Measurements from ENCODE around the gene EMILIN2.

The EMILIN2 gene

DNA sequence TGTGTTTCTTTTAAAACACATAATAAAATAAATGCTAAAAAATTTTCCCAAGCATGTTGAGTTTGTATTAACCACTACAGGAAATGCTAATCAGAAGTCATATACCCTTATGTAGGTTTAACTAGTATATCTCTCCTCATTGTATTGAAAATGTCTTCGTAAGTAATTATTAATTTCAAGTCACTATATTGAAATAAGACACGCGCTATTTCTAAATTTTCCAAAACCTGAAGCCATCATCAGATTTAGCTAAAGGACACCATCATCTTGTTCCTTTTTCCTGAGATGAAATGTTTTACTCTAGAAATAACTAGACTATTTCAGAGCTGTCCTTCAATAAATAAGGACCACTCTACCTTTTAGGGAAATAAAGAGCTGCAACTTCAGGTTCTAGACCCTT is 87.2 kb downstream of the EMILIN2 start:
- TF ChIP-seq, protein P1, sequence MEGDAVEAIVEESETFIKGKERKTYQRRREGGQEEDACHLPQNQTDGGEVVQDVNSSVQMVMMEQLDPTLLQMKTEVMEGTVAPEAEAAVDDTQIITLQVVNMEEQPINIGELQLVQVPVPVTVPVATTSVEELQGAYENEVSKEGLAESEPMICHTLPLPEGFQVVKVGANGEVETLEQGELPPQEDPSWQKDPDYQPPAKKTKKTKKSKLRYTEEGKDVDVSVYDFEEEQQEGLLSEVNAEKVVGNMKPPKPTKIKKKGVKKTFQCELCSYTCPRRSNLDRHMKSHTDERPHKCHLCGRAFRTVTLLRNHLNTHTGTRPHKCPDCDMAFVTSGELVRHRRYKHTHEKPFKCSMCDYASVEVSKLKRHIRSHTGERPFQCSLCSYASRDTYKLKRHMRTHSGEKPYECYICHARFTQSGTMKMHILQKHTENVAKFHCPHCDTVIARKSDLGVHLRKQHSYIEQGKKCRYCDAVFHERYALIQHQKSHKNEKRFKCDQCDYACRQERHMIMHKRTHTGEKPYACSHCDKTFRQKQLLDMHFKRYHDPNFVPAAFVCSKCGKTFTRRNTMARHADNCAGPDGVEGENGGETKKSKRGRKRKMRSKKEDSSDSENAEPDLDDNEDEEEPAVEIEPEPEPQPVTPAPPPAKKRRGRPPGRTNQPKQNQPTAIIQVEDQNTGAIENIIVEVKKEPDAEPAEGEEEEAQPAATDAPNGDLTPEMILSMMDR (IDR thresholded peaks at IDR 0.05): no peak

DNA sequence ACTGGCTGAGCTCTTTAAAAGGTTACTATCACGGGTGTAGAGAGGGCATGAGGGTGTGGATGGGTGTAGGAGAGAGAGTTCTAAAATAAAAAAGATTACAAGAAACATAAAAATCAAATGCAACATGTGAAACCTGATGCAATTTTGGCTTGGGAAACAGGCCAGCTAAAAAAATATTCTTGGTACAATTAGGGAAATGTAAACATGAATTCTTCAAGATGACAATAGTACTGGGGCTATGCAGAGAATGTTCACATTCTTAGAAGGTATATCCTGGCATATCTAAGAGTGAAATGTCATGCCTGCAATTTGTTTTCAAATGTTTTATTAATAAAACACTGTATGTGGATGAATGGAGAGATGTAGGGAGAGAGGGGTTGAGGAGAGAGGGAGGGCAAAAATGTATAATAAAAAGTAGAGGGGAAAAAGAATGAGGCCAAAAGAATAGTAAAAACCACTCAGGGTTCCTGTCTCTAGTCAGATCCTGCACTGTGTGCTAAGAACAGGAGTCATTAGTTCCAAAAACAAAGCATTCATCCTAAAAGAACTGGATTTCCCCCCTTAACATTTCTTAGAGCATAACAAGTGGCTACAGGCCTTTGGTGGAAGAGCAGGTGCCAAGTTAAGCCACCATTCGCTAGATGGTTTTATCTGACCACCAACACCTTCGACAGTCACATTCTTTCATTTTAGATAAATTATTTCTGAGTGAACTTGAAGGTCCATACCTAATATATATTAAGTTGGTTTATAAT is 88.8 kb downstream of the EMILIN2 start:
- TF ChIP-seq, protein P1 (IDR thresholded peaks at IDR 0.05): no peak

DNA sequence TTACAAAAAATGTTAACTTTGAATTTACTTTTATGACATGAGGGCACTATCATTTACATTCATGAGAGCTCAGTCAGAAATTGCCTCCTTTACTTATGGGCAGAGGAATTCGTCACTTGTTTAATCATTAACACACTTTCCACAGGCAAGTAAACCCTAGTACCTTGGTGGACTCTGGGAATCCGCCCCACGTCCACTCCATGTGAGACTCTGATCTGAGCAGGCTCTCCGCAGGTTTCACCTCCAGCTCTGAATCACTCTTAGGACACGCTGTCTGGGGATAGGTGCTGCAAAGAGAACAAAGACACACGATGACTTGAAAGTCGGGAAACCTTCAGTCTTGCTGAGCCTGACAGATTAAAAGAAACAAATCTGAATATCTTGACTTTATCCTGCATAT is 92.5 kb downstream of the EMILIN2 start:
- TF ChIP-seq, protein P1 (IDR thresholded peaks at IDR 0.05): no peak

DNA sequence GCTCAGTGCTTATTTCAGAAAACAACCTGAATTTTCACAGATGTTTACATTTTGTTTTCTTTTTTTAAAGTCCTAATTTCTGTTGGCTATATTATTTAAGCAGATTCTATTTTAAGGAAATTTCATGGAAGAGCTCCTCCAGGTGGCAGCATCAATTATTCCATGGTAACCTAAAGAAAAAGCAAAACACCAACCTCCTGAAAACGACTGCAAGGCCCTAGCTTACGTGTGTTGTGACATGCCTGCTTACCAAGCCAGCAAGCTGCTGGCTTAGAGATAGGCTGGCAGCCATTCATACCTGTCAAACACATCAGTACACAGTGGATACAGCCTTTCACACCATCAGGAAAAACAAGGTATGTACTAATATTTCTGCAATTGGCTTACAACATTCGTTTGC is 101.2 kb downstream of the EMILIN2 start:
- TF ChIP-seq, protein P1 (IDR thresholded peaks at IDR 0.05): peak; percentile 54

DNA sequence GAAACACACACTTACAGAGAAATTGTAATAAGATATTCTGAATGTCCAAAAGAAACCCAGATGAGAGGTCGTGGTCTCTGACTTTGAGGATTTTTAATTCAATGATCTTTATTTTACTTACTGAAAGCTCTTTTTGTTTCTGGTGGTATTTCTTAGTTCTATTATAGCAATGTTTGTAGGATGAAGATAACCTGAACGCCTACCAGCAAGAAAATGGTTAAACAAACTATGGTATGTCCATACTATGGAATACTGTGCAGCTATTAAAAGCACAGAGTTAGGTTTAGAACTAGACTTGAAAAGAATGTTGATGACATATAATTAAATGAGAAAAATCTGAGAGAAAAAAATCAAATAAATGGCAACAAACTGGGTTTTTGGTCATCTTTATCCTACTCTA is 105.8 kb downstream of the EMILIN2 start:
- TF ChIP-seq, protein P1 (IDR thresholded peaks at IDR 0.05): no peak

DNA sequence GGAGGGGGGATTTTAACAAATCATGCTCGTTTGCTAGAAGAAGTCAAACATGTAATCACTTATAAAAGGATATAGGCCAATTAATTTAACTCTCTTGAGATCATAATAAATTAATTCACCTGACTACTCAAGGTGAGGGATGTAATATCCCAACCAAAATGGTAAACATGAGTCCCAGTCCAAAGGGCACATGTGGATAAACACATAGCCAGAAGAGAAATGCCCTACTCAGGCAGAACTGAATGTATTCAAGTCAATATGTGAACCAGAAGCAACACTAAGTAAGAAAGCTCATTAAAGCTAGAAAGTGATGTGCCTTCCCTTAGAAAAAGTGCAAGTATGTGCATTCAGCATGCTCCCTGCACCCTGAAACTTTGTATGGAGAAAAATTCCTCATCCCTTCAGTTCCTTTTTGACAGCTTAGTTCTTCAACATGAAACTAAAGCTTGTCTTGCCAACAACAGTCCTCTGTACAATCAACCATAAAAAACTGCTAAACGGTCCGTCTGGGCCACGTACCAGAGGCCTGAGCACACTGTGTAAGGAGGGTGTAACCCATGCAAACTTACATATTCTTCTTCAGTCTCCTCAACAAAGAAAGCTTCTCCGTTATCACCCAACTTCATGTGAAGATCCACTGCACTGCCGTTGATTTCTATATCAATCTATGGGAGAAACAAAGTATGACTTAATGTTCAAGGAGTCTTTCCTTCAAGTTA is 107.3 kb downstream of the EMILIN2 start:
- TF ChIP-seq, protein P1 (IDR thresholded peaks at IDR 0.05): no peak

DNA sequence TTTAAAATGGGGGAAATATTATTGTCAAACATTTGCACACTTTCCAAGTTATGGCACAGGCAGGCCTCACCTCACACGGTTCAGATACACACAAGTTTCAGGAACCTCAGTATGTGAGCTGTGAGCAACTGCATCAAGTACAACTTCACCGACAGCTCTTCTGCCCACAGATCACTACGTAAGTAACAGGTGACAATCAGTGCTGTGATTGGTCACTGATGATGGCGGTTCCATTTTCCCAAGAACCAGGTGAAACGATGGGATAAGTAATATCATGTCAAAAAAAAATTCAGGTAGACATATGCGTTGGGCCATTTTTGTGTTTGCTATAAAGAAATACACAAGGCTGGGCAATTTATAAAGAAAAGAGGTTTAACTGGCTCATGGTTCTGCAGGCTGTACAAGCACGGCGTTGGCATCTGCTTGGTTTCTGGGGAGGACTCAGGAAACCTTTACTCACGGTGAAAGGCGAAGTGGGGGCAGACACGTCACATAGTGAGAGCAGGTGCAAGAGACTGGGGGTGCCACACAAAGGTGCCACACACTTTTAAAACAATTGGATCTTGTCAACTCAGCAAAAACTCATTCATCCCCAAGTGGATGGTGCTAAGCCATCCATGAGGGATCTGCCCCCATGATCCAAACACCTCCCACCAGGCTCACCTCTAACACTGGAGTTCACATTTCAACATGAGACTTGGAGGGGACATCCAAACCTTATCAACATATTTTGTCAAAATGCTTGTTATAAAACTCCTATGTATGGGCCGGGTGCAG is 108.3 kb downstream of the EMILIN2 start:
- TF ChIP-seq, protein P1 (IDR thresholded peaks at IDR 0.05): no peak

Measured in LNCAP (cell line).